Germinal center (tissue), 1 donor: ENCODE data around the gene SAMM50.
A peak's percentile ranks its signal among the peaks of the same experiment; 100 is the strongest.

Experiments used
- DNase-seq: peaks from one replicate; pipeline ENCODE4 v3.0.0; 2012; ENCODE audit warnings: mixed read lengths, low spot score

The SAMM50 gene

GRCh38 chr22:43976861-43977795 lies 21.9 kb downstream of the SAMM50 start:
- no peak for DNase-seq

DNA sequence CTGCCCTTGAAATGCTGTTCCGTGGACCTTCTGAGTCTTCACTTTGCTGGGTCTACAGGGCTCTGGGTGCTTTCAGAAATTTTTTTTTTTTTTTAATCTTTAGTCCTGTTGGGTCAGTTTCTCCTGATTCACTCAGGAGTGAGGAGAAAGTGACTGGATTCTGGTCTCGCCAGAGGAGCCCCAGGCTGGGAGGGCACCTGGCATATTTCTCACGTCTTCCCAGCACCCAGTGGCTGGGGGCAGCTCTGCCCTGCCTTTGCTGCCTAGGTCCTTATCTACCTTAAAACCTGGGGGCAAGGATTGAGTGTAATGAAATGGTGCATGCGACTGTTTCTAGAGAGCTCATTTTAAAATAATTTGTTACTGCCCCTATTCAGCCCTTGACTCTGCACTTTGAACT lies 23.3 kb downstream of the SAMM50 start:
- no peak for DNase-seq

- no peak for DNase-seq
These were observed 25.3 kb downstream of the SAMM50 start for GRCh38 chr22:43980579-43980978.

DNA sequence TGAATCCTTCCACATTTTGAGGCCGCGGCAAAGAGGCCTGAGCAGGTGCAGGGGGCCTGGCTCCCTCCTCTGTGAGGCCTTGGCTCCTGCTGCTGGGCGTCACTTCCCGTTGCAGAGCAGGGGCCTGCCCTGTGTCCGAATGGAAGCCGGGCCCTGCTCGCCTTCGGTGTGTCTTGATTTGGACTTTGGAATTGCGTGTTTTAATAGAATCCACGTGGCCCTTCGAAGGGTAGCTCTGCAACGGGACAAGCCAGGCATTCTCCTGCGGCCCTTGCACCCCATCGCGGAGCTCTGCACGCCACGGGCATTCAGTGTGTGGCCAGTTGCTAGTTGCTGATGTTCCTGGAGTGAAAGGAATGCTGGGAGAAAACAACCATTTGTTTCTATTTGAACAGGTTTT lies 25.8 kb downstream of the SAMM50 start:
- no peak for DNase-seq

- DNase-seq: no peak
These were observed 28.6 kb downstream of the SAMM50 start for GRCh38 chr22:43983808-43984207.

GRCh38 chr22:43985532-43985931 lies 30.3 kb downstream of the SAMM50 start:
- no peak for DNase-seq

GRCh38 chr22:43988116-43988820 lies 33.0 kb downstream of the SAMM50 start:
- no peak for DNase-seq

DNA sequence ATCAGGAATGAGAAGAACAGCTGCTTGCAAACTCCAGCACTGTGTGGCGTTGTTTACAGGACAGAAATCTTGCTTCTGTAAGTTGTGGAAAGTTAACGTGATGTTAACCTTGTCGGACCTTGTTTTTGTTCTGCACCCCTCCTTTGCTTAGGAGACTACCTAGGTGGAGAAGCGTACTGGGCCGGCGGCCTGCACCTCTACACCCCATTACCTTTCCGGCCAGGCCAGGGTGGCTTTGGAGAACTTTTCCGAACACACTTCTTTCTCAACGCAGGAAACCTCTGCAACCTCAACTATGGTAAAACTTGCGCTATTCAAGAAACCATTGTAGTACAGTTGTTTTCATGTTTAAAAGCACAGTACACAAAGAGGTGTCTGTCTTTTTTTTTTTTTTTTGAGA lies 33.7 kb downstream of the SAMM50 start:
- no peak for DNase-seq

DNA sequence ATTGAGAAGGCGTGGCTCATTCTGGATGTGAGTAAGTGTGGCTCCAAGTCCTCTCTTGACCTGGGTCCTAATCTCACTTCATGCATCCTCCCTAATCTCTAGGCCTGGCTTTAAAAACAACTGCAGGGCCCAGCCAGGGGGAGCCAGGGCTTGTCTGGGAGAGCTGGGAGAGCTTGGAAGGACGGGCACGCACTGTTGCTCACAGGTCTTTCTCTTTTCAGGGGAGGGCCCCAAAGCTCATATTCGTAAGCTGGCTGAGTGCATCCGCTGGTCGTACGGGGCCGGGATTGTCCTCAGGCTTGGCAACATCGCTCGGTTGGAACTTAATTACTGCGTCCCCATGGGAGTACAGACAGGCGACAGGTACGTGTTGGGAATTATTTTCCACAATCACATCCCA lies 34.8 kb downstream of the SAMM50 start:
- no peak for DNase-seq

DNA sequence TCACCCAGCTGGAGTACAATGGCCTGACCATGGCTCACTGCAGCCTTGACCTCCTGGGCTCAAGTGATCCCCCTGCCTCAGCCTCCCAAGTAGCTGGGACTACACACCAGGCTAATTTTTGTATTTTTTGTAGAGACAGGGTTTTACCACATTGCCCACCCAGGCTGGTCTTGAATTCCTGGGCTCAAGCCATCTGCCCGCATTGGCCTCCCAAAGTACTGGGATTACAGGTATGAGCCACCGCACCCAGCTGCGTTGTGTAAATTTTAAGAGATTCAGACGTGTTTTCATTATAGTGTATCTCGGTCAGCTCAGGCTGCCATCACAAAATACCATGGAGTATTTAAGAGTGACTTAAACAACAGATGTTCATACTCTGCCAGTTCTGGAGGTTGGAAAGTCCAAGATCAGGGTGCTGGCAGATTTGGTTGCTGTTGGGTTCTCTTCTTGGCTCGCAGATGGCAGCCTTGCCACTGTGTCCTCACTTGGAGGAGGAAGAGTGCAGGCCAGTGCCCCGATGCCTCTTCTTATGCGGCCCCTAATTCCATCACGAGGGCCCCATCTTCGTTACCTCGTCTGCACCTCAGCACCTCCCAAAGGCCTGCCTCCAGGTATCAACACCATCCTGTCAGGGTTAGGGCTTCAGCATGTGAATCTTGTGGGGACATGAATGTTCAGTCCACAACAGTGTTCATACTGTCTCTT lies 36.2 kb downstream of the SAMM50 start:
- no peak for DNase-seq

DNA sequence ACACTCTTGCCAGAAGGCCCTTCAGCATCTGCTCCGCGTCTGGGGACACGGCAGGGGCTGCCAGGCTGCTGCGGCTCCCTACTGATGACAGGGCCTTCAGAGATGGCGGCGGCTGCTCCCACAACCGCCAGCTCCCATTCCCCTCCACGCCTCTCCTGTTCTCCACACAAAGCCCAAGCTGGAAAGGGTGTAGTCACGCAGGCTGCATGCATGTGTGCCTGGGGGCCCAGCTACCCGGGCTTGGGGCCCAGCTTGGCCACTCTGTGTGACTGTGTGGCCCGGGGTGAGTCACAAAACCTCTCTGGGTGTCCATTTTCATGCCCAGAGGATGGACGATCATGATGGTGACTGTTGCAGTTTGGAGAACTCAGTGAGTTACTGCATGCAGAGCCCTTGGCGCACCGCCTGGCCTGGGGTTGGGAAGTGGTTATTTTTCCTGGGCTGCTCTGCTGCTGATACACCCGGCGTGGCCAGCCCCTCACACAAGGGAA lies 37.1 kb downstream of the SAMM50 start:
- DNase-seq: no peak

- peak; percentile 79 for DNase-seq
These were observed 38.0 kb downstream of the SAMM50 start for GRCh38 chr22:43993072-43993760.

- DNase-seq: no peak
These were observed 38.8 kb downstream of the SAMM50 start for GRCh38 chr22:43994006-43994405.

DNA sequence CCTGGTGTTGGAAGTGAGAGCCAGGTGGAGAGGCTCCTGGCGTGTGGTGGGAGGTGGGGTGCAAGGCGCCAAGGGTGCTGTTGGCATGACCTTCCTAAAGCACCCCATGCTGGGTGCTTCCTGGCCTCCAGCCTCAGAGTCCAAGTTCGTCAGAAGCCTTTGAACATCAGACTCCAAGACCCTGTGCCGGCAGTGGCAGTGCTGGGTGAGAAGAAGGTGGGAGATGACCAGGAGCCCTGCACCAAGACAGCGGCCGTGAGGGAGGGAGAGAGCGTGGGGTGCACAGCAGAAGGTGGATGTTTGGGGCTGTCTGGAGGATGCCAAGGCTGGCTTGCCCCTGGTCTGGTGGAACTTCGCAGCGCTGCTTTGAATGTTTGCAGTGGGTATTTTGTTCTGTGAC lies 39.2 kb downstream of the SAMM50 start:
- no peak for DNase-seq

GRCh38 chr22:43995057-43995685 lies 39.9 kb downstream of the SAMM50 start:
- no peak for DNase-seq

DNA sequence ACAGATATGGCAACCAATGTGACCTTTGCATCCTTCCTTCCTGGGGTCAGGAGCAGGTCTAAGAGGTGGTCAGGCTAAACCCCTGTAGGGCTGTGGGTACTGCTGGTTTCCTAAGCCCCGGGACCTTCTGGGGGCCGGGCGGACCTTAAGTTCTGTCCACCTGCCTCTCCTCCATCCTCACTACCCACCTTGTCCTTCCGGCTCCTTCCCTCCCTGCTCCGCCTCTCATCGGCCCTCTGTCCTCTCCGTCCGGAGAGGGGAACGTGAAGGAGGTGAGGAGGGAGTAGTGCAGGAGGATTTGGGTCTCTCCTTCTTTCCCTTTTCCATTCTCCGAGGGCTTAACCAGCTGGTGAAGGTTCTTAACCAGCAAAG lies 40.5 kb downstream of the SAMM50 start:
- DNase-seq: no peak

DNA sequence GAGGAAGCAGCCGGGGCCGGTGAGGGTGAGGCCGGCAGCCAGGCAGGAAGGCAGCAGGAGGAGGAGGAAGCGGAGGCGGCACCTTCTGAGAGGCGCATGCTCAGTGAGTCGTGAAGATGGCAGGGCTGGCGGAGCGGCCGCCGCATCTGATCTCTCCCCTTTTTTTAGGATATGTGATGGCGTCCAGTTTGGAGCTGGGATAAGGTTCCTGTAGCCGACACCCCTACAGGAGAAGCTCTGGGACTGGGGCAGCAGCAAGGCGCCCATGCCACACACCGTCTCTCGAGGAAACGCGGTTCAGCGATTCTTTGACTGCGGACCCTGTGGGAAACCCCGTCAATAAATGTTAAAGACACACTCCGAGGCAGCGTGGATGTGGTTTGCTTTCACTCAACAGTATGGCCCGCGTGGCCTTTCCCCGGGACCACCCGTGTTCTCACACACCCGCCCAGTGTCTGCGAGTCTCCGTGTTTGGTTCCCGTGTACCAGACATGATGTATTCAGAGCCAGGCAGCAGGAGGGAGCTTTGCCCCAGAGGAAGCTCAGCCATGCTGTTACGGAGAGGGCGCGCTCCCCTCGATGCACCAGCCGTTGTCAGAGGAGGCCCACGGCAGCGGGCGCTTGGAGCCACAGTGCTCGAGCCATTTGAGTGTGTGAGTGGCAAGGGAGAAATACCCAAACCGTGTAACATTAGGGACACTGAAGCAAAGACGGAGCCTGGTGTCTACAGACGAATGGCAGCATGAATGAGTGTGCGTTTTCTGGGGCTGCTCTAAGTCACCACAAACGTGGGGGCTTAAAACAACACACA lies 41.1 kb downstream of the SAMM50 start:
- peak; percentile 87 for DNase-seq

GRCh38 chr22:43996981-43997265 lies 41.7 kb downstream of the SAMM50 start:
- no peak for DNase-seq

- DNase-seq: no peak
These were observed 43.5 kb downstream of the SAMM50 start for GRCh38 chr22:43998679-43999264.

DNA sequence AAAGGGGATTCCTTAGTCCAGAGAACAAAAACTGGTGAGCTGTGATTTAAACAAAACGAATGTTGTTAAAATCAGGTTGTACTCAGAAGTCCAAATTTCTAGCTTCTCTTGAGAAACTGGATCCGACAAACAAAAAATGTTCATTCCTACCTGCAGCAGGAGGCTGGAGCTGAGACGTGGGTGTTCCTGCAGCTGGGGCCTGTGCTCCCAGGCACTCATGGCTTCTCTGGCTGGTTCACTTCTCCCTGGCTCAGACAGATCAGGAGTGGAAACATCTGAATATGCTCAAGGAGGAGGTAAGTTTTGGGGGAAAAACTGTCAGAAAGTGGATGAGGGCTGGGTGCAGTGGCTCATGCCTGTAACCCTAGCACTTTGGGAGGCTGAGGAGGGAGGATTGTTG lies 44.1 kb downstream of the SAMM50 start:
- DNase-seq: no peak

GRCh38 chr22:44000123-44000522 lies 44.9 kb downstream of the SAMM50 start:
- no peak for DNase-seq
